GM23338 (cell line): ENCODE results near the gene LEAP2. TPM values are rescaled to one million over a fixed set of nuclear protein-coding genes. Genes with fewer than 3 reads are reported as not detected.

Experiments used
- ATAC-seq: fragments of 200-7000 bp; cut with Tn5 transposase; 3 replicates; pipeline ENCODE4 v1.9.1; 2020
- DNase-seq: peaks from one replicate; pipeline ENCODE4 v3.0.0-alpha.2; 2015; ENCODE audit warnings: low spot score
- H2AFZ ChIP-seq: fragments of 200-600 bp; sonication (generic); 2 replicates; pipeline ENCODE4 v1.8.0; 2016; ENCODE audit warnings: antibody characterized with exemption, mild to moderate bottlenecking, moderate library complexity
- H3F3A ChIP-seq: fragments of 200-600 bp; sonication (generic); replicated peaks from 2 replicates; pipeline ENCODE4 v1.8.0; 2017; ENCODE audit warnings: antibody characterized with exemption, mixed run types, low read depth
- H3K27ac ChIP-seq: fragments of 200-600 bp; sonication (generic); 2 replicates; pipeline ENCODE4 v1.6.1; 2016; ENCODE audit warnings: low read depth
- H3K27me3 ChIP-seq: fragments of 200-600 bp; sonication (generic); 2 replicates; pipeline ENCODE4 v1.8.0; 2016; ENCODE audit warnings: mild to moderate bottlenecking, mixed run types, moderate library complexity; ENCODE audit not compliant: insufficient read depth
- H3K36me3 ChIP-seq: fragments of 200-600 bp; sonication (generic); 2 replicates; pipeline ENCODE4 v1.8.0; 2016; ENCODE audit warnings: mild to moderate bottlenecking; ENCODE audit not compliant: insufficient read depth
- H3K4me1 ChIP-seq: fragments of 200-600 bp; sonication (generic); 2 replicates; pipeline ENCODE4 v1.8.0; 2016; ENCODE audit warnings: mild to moderate bottlenecking, moderate library complexity; ENCODE audit not compliant: insufficient read depth
- H3K4me2 ChIP-seq: fragments of 200-600 bp; sonication (generic); 2 replicates; pipeline ENCODE4 v1.7.1; 2017; ENCODE audit warnings: mixed run types
- H3K4me3 ChIP-seq: fragments of 200-600 bp; sonication (generic); 2 replicates; pipeline ENCODE4 v1.6.1; 2016; ENCODE audit warnings: mixed run types
- H3K79me2 ChIP-seq: fragments of 200-600 bp; sonication (generic); replicated peaks from 2 replicates; pipeline ENCODE4 v1.8.0; 2017; ENCODE audit warnings: mild to moderate bottlenecking; ENCODE audit not compliant: insufficient read depth
- H3K9me2 ChIP-seq: fragments of 200-600 bp; sonication (generic); 2 replicates; pipeline ENCODE4 v1.8.0; 2017; ENCODE audit not compliant: insufficient read depth
- H4K20me1 ChIP-seq: fragments of 200-600 bp; sonication (generic); replicated peaks from 2 replicates; pipeline ENCODE4 v1.8.0; 2017; ENCODE audit warnings: mild to moderate bottlenecking; ENCODE audit not compliant: insufficient read depth
- H3K27ac Mint-ChIP-seq: 2 replicates; pipeline ENCODE4 v1.8.0; 2020; ENCODE audit warnings: inconsistent platforms, mild to moderate bottlenecking, moderate library complexity, mixed read lengths
- H3K27me3 Mint-ChIP-seq: 3 replicates; pipeline ENCODE4 v1.8.0; 2022; ENCODE audit warnings: low read depth, mild to moderate bottlenecking, moderate library complexity, mixed read lengths, inconsistent platforms; ENCODE audit not compliant: insufficient read depth, poor library complexity
- H3K36me3 Mint-ChIP-seq: 3 replicates; pipeline ENCODE4 v1.8.0; 2021; ENCODE audit warnings: low read depth, mild to moderate bottlenecking, inconsistent platforms, moderate library complexity, mixed read lengths
- H3K4me1 Mint-ChIP-seq: 3 replicates; pipeline ENCODE4 v1.8.0; 2020; ENCODE audit warnings: mild to moderate bottlenecking, inconsistent platforms, mixed read lengths
- H3K4me3 Mint-ChIP-seq: 3 replicates; pipeline ENCODE4 v1.8.0; 2021; ENCODE audit warnings: moderate library complexity, mild to moderate bottlenecking, inconsistent platforms, mixed read lengths
- H3K9me3 Mint-ChIP-seq: 3 replicates; pipeline ENCODE4 v1.8.0; 2020; ENCODE audit warnings: moderate library complexity, mild to moderate bottlenecking, inconsistent platforms, mixed read lengths
- CREB1 ChIP-seq: fragments of 250-450 bp; sonication (Bioruptor Pico); IDR thresholded peaks from 2 replicates; pipeline ENCODE4 v1.5.0; 2020; ENCODE audit warnings: low read depth, mild to moderate bottlenecking, moderate library complexity
- EZH2 ChIP-seq: fragments of 200-600 bp; sonication (generic); IDR thresholded peaks from one replicate; pipeline ENCODE4 v1.8.0; 2017; ENCODE audit warnings: antibody characterized with exemption, mild to moderate bottlenecking, low read depth; ENCODE audit not compliant: unreplicated experiment
- EZH2phosphoT487 ChIP-seq: fragments of 200-600 bp; sonication (generic); IDR thresholded peaks from one replicate; pipeline ENCODE4 v1.8.1; 2018; ENCODE audit warnings: antibody characterized with exemption; ENCODE audit not compliant: unreplicated experiment
- JUNB ChIP-seq: IDR thresholded peaks from one replicate; pipeline ENCODE4 v1.6.1; 2016; ENCODE audit warnings: antibody characterized with exemption; ENCODE audit not compliant: unreplicated experiment
- NANOG ChIP-seq: IDR thresholded peaks from 2 replicates; pipeline ENCODE4 v1.6.1; 2016; ENCODE audit warnings: antibody characterized with exemption, borderline replicate concordance
- POLR2AphosphoS5 ChIP-seq: IDR thresholded peaks from 2 replicates; pipeline ENCODE4 v1.6.1; 2016; ENCODE audit warnings: antibody characterized with exemption, low read depth
- STAT1 ChIP-seq: IDR thresholded peaks from one replicate; pipeline ENCODE4 v1.6.1; 2016; ENCODE audit warnings: antibody characterized with exemption; ENCODE audit not compliant: unreplicated experiment
- ZNF114 ChIP-seq: fragments of 250-450 bp; sonication (Bioruptor Pico); IDR thresholded peaks from 2 replicates; pipeline ENCODE4 v1.5.0; 2020; ENCODE audit warnings: mild to moderate bottlenecking, moderate library complexity
- ZNF331 ChIP-seq: fragments of 250-450 bp; sonication (Bioruptor Pico); IDR thresholded peaks from 2 replicates; pipeline ENCODE4 v1.5.0; 2020; ENCODE audit warnings: low read depth, mild to moderate bottlenecking, moderate library complexity
- polyA plus RNA-seq: library from polyadenylated mRNA; unstranded; fragments of >200 nt; fragmentation: Nextera tagmentation; extraction: Ambion mirVana; gene quantifications from 2 replicates; pipeline ENCODE4 v1.2.1, GENCODE V29; 2016
- total RNA-seq: library from RNA; depleted of rRNA; stranded (reverse); fragments of >200 nt; shearing (Covaris generic); gene quantifications from 2 replicates; pipeline ENCODE4 v1.2.3, GENCODE V29; 2014
- TF ChIP-seq, protein P1 (sequence below): IDR thresholded peaks from one replicate; pipeline ENCODE4 v1.6.1; 2018; ENCODE audit warnings: antibody characterized with exemption; ENCODE audit not compliant: unreplicated experiment
- TF ChIP-seq, protein P2 (sequence below), 2 experiments: fragments of 200-600 bp in 1 of 2; sonication (generic) in 1 of 2; conservative IDR thresholded peaks; 2 replicates each; pipeline versions ENCODE4 v1.5.1 to v1.6.1; 2016 to 2017; ENCODE audit warnings: antibody characterized with exemption in 2 of 2, low read depth in 2 of 2, mild to moderate bottlenecking in 2 of 2, moderate library complexity in 1 of 2
- TF ChIP-seq, protein P3 (sequence below): fragments of 250-450 bp; sonication (Bioruptor Pico); IDR thresholded peaks from 2 replicates; pipeline ENCODE4 v1.5.0; 2020; ENCODE audit warnings: mild to moderate bottlenecking, moderate library complexity
- TF ChIP-seq, protein P4 (sequence below): IDR thresholded peaks from 2 replicates; pipeline ENCODE4 v1.6.1; 2016; ENCODE audit warnings: antibody characterized with exemption

Gene LEAP2
- total and polyA plus RNA-seq, 2 experiments from 2014 or later = 1.5 to 1.8 TPM

DNA sequence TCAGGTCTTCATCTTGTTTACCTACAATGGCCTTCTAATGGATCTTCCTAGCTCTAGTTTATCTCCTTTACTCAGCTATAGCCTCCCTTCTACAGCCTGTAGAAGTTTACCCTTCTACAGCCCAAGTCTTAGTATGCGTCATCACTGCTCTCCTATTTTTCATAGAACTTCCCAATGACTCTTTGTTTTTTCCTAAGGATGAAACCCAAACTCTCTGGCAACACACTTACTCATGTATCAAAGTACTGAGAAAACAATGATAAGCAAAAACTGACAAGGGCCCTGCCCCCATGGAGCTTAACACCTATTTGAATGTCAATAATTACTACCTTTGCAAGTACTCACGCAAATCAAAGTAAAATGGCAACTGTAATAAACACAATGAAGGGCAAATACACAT, 33.7 kb downstream of the LEAP2 start:
- H2AFZ ChIP-seq = no peak overlapping the region
- no peaks in the 10 kb centered on the region for H3F3A ChIP-seq
- Mint-ChIP-seq H3K36me3 (peaks cover 7% of the 10 kb centered on the region; the same call in 2 of the 3 replicates), H3K27ac (0 out of 2 replicates have a peak overlapping the region, but pooled peaks have one; percentile 11), H3K4me1 (peaks cover 8% of the 10 kb centered on the region; the same call in 2 of the 3 replicates), H3K9me3 (no peaks in the 10 kb centered on the region), H3K4me3 (no peak overlapping the region), H3K27me3 (peaks cover 2% of the 10 kb centered on the region)
- no peak overlapping the region for H3K4me2 ChIP-seq
- no peaks in the 10 kb centered on the region for H3K4me1 ChIP-seq
- ATAC-seq = no peak
- 0 out of 2 replicates have a peak, but pooled peaks cover 16% of the 10 kb centered on the region for H4K20me1 ChIP-seq
- TF ChIP-seq, protein P1, sequence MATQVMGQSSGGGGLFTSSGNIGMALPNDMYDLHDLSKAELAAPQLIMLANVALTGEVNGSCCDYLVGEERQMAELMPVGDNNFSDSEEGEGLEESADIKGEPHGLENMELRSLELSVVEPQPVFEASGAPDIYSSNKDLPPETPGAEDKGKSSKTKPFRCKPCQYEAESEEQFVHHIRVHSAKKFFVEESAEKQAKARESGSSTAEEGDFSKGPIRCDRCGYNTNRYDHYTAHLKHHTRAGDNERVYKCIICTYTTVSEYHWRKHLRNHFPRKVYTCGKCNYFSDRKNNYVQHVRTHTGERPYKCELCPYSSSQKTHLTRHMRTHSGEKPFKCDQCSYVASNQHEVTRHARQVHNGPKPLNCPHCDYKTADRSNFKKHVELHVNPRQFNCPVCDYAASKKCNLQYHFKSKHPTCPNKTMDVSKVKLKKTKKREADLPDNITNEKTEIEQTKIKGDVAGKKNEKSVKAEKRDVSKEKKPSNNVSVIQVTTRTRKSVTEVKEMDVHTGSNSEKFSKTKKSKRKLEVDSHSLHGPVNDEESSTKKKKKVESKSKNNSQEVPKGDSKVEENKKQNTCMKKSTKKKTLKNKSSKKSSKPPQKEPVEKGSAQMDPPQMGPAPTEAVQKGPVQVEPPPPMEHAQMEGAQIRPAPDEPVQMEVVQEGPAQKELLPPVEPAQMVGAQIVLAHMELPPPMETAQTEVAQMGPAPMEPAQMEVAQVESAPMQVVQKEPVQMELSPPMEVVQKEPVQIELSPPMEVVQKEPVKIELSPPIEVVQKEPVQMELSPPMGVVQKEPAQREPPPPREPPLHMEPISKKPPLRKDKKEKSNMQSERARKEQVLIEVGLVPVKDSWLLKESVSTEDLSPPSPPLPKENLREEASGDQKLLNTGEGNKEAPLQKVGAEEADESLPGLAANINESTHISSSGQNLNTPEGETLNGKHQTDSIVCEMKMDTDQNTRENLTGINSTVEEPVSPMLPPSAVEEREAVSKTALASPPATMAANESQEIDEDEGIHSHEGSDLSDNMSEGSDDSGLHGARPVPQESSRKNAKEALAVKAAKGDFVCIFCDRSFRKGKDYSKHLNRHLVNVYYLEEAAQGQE = no peak
- no peak for TF ChIP-seq CREB1 (CRISPR knock-in tag)
- TF ChIP-seq POLR2AphosphoS5 = no peak
- no peak for TF ChIP-seq JUNB
- TF ChIP-seq, protein P2, sequence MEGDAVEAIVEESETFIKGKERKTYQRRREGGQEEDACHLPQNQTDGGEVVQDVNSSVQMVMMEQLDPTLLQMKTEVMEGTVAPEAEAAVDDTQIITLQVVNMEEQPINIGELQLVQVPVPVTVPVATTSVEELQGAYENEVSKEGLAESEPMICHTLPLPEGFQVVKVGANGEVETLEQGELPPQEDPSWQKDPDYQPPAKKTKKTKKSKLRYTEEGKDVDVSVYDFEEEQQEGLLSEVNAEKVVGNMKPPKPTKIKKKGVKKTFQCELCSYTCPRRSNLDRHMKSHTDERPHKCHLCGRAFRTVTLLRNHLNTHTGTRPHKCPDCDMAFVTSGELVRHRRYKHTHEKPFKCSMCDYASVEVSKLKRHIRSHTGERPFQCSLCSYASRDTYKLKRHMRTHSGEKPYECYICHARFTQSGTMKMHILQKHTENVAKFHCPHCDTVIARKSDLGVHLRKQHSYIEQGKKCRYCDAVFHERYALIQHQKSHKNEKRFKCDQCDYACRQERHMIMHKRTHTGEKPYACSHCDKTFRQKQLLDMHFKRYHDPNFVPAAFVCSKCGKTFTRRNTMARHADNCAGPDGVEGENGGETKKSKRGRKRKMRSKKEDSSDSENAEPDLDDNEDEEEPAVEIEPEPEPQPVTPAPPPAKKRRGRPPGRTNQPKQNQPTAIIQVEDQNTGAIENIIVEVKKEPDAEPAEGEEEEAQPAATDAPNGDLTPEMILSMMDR (conservative IDR thresholded peaks at IDR 0.05; ENCODE audit: low read depth in 2 of 2) = no peak
- TF ChIP-seq ZNF114 (CRISPR knock-in tag) = no peak
- TF ChIP-seq, protein P3, sequence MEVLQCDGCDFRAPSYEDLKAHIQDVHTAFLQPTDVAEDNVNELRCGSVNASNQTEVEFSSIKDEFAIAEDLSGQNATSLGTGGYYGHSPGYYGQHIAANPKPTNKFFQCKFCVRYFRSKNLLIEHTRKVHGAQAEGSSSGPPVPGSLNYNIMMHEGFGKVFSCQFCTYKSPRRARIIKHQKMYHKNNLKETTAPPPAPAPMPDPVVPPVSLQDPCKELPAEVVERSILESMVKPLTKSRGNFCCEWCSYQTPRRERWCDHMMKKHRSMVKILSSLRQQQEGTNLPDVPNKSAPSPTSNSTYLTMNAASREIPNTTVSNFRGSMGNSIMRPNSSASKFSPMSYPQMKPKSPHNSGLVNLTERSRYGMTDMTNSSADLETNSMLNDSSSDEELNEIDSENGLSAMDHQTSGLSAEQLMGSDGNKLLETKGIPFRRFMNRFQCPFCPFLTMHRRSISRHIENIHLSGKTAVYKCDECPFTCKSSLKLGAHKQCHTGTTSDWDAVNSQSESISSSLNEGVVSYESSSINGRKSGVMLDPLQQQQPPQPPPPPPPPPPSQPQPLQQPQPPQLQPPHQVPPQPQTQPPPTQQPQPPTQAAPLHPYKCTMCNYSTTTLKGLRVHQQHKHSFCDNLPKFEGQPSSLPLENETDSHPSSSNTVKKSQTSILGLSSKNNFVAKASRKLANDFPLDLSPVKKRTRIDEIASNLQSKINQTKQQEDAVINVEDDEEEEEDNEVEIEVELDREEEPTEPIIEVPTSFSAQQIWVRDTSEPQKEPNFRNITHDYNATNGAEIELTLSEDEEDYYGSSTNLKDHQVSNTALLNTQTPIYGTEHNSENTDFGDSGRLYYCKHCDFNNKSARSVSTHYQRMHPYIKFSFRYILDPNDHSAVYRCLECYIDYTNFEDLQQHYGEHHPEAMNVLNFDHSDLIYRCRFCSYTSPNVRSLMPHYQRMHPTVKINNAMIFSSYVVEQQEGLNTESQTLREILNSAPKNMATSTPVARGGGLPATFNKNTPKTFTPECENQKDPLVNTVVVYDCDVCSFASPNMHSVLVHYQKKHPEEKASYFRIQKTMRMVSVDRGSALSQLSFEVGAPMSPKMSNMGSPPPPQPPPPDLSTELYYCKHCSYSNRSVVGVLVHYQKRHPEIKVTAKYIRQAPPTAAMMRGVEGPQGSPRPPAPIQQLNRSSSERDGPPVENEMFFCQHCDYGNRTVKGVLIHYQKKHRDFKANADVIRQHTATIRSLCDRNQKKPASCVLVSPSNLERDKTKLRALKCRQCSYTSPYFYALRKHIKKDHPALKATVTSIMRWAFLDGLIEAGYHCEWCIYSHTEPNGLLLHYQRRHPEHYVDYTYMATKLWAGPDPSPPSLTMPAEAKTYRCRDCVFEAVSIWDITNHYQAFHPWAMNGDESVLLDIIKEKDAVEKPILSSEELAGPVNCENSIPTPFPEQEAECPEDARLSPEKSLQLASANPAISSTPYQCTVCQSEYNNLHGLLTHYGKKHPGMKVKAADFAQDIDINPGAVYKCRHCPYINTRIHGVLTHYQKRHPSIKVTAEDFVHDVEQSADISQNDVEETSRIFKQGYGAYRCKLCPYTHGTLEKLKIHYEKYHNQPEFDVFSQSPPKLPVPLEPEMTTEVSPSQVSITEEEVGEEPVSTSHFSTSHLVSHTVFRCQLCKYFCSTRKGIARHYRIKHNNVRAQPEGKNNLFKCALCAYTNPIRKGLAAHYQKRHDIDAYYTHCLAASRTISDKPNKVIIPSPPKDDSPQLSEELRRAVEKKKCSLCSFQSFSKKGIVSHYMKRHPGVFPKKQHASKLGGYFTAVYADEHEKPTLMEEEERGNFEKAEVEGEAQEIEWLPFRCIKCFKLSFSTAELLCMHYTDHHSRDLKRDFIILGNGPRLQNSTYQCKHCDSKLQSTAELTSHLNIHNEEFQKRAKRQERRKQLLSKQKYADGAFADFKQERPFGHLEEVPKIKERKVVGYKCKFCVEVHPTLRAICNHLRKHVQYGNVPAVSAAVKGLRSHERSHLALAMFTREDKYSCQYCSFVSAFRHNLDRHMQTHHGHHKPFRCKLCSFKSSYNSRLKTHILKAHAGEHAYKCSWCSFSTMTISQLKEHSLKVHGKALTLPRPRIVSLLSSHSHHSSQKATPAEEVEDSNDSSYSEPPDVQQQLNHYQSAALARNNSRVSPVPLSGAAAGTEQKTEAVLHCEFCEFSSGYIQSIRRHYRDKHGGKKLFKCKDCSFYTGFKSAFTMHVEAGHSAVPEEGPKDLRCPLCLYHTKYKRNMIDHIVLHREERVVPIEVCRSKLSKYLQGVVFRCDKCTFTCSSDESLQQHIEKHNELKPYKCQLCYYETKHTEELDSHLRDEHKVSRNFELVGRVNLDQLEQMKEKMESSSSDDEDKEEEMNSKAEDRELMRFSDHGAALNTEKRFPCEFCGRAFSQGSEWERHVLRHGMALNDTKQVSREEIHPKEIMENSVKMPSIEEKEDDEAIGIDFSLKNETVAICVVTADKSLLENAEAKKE (CRISPR knock-in tag) = no peak
- no peak for TF ChIP-seq EZH2
- TF ChIP-seq, protein P4, sequence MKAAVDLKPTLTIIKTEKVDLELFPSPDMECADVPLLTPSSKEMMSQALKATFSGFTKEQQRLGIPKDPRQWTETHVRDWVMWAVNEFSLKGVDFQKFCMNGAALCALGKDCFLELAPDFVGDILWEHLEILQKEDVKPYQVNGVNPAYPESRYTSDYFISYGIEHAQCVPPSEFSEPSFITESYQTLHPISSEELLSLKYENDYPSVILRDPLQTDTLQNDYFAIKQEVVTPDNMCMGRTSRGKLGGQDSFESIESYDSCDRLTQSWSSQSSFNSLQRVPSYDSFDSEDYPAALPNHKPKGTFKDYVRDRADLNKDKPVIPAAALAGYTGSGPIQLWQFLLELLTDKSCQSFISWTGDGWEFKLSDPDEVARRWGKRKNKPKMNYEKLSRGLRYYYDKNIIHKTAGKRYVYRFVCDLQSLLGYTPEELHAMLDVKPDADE = no peak
- no peak for TF ChIP-seq STAT1
- TF ChIP-seq EZH2phosphoT487 = no peak
- TF ChIP-seq ZNF331 (CRISPR knock-in tag) = no peak
- no peak for TF ChIP-seq NANOG
- no peak overlapping the region for H3K4me3 ChIP-seq
- no peak overlapping the region for H3K27ac ChIP-seq
- H3K27me3 ChIP-seq = no peaks in the 10 kb centered on the region
- DNase-seq = no peak
- no peaks in the 10 kb centered on the region for H3K9me2 ChIP-seq
- peaks cover 20% of the 10 kb centered on the region; the same call in 1 of the 2 replicates for H3K79me2 ChIP-seq
- no peaks in the 10 kb centered on the region for H3K36me3 ChIP-seq
